HUES6 (cell line): ENCODE data around the gene TMEM131L.
"Not testable (repeated sequence)": the region's sequence is repeated elsewhere in the genome, so short reads cannot be mapped to it uniquely, and the experiment has no call there.

Experiments used
- H3K27ac ChIP-seq: 2 replicates; pipeline ENCODE4 v1.7.0; 2013; ENCODE audit warnings: low read depth, mild to moderate bottlenecking, low read length, inconsistent platforms
- H3K27me3 ChIP-seq: 2 replicates; pipeline ENCODE4 v1.6.1; 2013; ENCODE audit warnings: low read length; ENCODE audit not compliant: control insufficient read depth, insufficient read depth
- H3K36me3 ChIP-seq: 2 replicates; pipeline ENCODE4 v1.6.1; 2013; ENCODE audit warnings: low read length; ENCODE audit not compliant: control insufficient read depth, insufficient read depth
- H3K4me1 ChIP-seq: 2 replicates; pipeline ENCODE4 v1.6.1; 2013; ENCODE audit warnings: low read length; ENCODE audit not compliant: control insufficient read depth, insufficient read depth
- H3K4me3 ChIP-seq: 2 replicates; pipeline ENCODE4 v1.5.1; 2013; ENCODE audit warnings: low read depth, low read length
- H3K9ac ChIP-seq: one replicate; pipeline ENCODE4 v1.6.1; 2013; ENCODE audit warnings: mild to moderate bottlenecking, low read length
- H3K9me3 ChIP-seq: 2 replicates; pipeline ENCODE4 v1.6.1; 2013; ENCODE audit warnings: low read depth, low read length; ENCODE audit not compliant: control insufficient read depth, insufficient read depth

The TMEM131L gene

GRCh38 chr4:153553155-153553818 is 87.1 kb downstream of the TMEM131L start:
- Histone ChIP-seq H3K9ac (no peak overlapping the region), H3K36me3 (0 out of 2 replicates have a peak, but pooled peaks cover 4% of the 10 kb centered on the region)

GRCh38 chr4:153553819-153554170 is 87.6 kb downstream of the TMEM131L start:
- H3K27ac ChIP-seq: no peak overlapping the region

More at GRCh38 chr4:153553155-153553818, 87.1 kb downstream of the TMEM131L start:
- H3K4me3 ChIP-seq: no peak overlapping the region
- no peak overlapping the region for H3K27ac ChIP-seq
- H3K27me3 ChIP-seq: no peaks in the 10 kb centered on the region
- H3K4me1 ChIP-seq: no peaks in the 10 kb centered on the region
- H3K9me3 ChIP-seq: no peaks in the 10 kb centered on the region

GRCh38 chr4:153555730-153556434 is 89.7 kb downstream of the TMEM131L start:
- 0 out of 2 replicates have a peak, but pooled peaks cover 1% of the 10 kb centered on the region for H3K9me3 ChIP-seq
- H3K4me1 ChIP-seq: no peaks in the 10 kb centered on the region
- H3K27ac ChIP-seq: no peak overlapping the region
- no peak overlapping the region for H3K4me3 ChIP-seq
- peaks cover 16% of the 10 kb centered on the region for H3K36me3 ChIP-seq
- H3K27me3 ChIP-seq: no peaks in the 10 kb centered on the region
- H3K9ac ChIP-seq: no peak overlapping the region

More at GRCh38 chr4:153553819-153554170, 87.6 kb downstream of the TMEM131L start:
- Histone ChIP-seq H3K27me3 (no peaks in the 10 kb centered on the region), H3K4me1 (no peaks in the 10 kb centered on the region), H3K9me3 (no peaks in the 10 kb centered on the region), H3K4me3 (no peak overlapping the region), H3K9ac (no peak overlapping the region), H3K36me3 (0 out of 2 replicates have a peak, but pooled peaks cover 4% of the 10 kb centered on the region)

- H3K9me3 ChIP-seq: 0 out of 2 replicates have a peak, but pooled peaks cover 4% of the 10 kb centered on the region
- no peaks in the 10 kb centered on the region for H3K4me1 ChIP-seq
- no peak overlapping the region for H3K9ac ChIP-seq
- H3K27me3 ChIP-seq: no peaks in the 10 kb centered on the region
- H3K4me3 ChIP-seq: no peak overlapping the region
- no peak overlapping the region for H3K27ac ChIP-seq
- H3K36me3 ChIP-seq: peaks cover 17% of the 10 kb centered on the region
Measured at GRCh38 chr4:153556435-153556815, 90.3 kb downstream of the TMEM131L start.

- H3K36me3 ChIP-seq: peaks cover 17% of the 10 kb centered on the region
- H3K9me3 ChIP-seq: 0 out of 2 replicates have a peak, but pooled peaks cover 6% of the 10 kb centered on the region
- H3K9ac ChIP-seq: no peak overlapping the region
- H3K27ac ChIP-seq: no peak overlapping the region
- no peaks in the 10 kb centered on the region for H3K4me1 ChIP-seq
- no peaks in the 10 kb centered on the region for H3K27me3 ChIP-seq
- no peak overlapping the region for H3K4me3 ChIP-seq
Measured at GRCh38 chr4:153560908-153561307, 94.7 kb downstream of the TMEM131L start.

GRCh38 chr4:153564630-153565525 is 98.7 kb downstream of the TMEM131L start:
- Histone ChIP-seq H3K27me3 (no peaks in the 10 kb centered on the region), H3K4me3 (no peak overlapping the region), H3K27ac (no peak overlapping the region), H3K4me1 (peaks cover 4% of the 10 kb centered on the region; the same call in 1 of the 2 replicates), H3K9me3 (0 out of 2 replicates have a peak, but pooled peaks cover 6% of the 10 kb centered on the region), H3K9ac (no peak overlapping the region), H3K36me3 (peaks cover 11% of the 10 kb centered on the region)

GRCh38 chr4:153566631-153567150 is 100.5 kb downstream of the TMEM131L start:
- no peak overlapping the region for H3K27ac ChIP-seq
- H3K4me3 ChIP-seq: no peak overlapping the region
- H3K27me3 ChIP-seq: no peaks in the 10 kb centered on the region
- no peak overlapping the region for H3K9ac ChIP-seq
- H3K9me3 ChIP-seq: no peaks in the 10 kb centered on the region
- peaks cover 4% of the 10 kb centered on the region; the same call in 1 of the 2 replicates for H3K4me1 ChIP-seq
- no peaks in the 10 kb centered on the region for H3K36me3 ChIP-seq

- not testable (repeated sequence) for H3K9ac ChIP-seq, H3K36me3 ChIP-seq, H3K4me1 ChIP-seq, H3K27me3 ChIP-seq, H3K4me3 ChIP-seq, H3K27ac ChIP-seq, H3K9me3 ChIP-seq
Measured at GRCh38 chr4:153567660-153568059, 101.5 kb downstream of the TMEM131L start.

GRCh38 chr4:153570228-153570973 is 104.2 kb downstream of the TMEM131L start:
- H3K9ac ChIP-seq: no peak overlapping the region
- H3K36me3 ChIP-seq: no peaks in the 10 kb centered on the region; the same call in 1 of the 2 replicates
- no peak overlapping the region for H3K27ac ChIP-seq
- no peaks in the 10 kb centered on the region for H3K9me3 ChIP-seq
- no peak overlapping the region for H3K4me3 ChIP-seq
- no peaks in the 10 kb centered on the region for H3K27me3 ChIP-seq
- peaks cover 4% of the 10 kb centered on the region; the same call in 1 of the 2 replicates for H3K4me1 ChIP-seq

GRCh38 chr4:153571006-153571545 is 104.9 kb downstream of the TMEM131L start:
- Histone ChIP-seq H3K4me1 (peaks cover 4% of the 10 kb centered on the region; the same call in 1 of the 2 replicates), H3K9ac (no peak overlapping the region), H3K9me3 (no peaks in the 10 kb centered on the region), H3K27me3 (no peaks in the 10 kb centered on the region), H3K4me3 (no peak overlapping the region), H3K36me3 (no peaks in the 10 kb centered on the region; the same call in 1 of the 2 replicates), H3K27ac (no peak overlapping the region)
